Tibial nerve (tissue), 4 donors: ENCODE results near the gene SLC31A1. TPM values are rescaled to one million over a fixed set of nuclear protein-coding genes. Genes with fewer than 3 reads are reported as not detected.
A peak's percentile ranks its signal among the peaks of the same experiment; 100 is the strongest.

Experiments
- DNase-seq, 2 donors: peaks; one replicate each; pipeline ENCODE4 v3.0.0-alpha.2; 2019; ENCODE audit warnings: low spot score in 2 of 2
- H3K27ac ChIP-seq, 4 donors: fragments of 200-600 bp; sonication (generic) in 3 of 4; one replicate each; pipeline ENCODE4 v1.5.1; 2017 to 2019; ENCODE audit warnings: mild to moderate bottlenecking in 1 of 4
- H3K27me3 ChIP-seq, 2 donors: fragments of 200-600 bp; sonication (generic) in 1 of 2; one replicate each; pipeline versions ENCODE4 v1.5.1 to v1.6.0; 2017 to 2019
- H3K36me3 ChIP-seq, 3 donors: fragments of 200-600 bp; sonication (generic); one replicate each; pipeline ENCODE4 v1.5.1; 2018 to 2019
- H3K4me1 ChIP-seq, 4 donors: fragments of 200-600 bp; sonication (generic) in 3 of 4; one replicate each; pipeline ENCODE4 v1.5.1; 2017 to 2019
- H3K4me3 ChIP-seq, 4 donors: fragments of 200-600 bp; sonication (generic) in 3 of 4; one replicate each; pipeline ENCODE4 v1.5.1; 2017 to 2019; ENCODE audit warnings: mild to moderate bottlenecking in 1 of 4, moderate library complexity in 1 of 4
- H3K9me3 ChIP-seq, 4 donors: fragments of 200-600 bp; sonication (generic) in 3 of 4; one replicate each; pipeline ENCODE4 v1.5.1; 2017 to 2019
- EP300 ChIP-seq, 2 donors: sonication (generic); formaldehyde crosslinking; IDR thresholded peaks; one replicate each; pipeline ENCODE4 v1.6.1; 2017; ENCODE audit warnings: antibody characterized with exemption in 2 of 2, mild to moderate bottlenecking in 1 of 2
- POLR2A ChIP-seq, 2 donors: fragments of 450-650 bp; IDR thresholded peaks; one replicate each; pipeline ENCODE4 v1.6.1; 2017; ENCODE audit warnings: antibody characterized with exemption in 2 of 2, mild to moderate bottlenecking in 2 of 2, moderate library complexity in 2 of 2
- WGBS, 2 donors: methylation state at CpG; one replicate each; pipeline ENCODE4 v1.1.5; 2018; 5-methylcytosine and 5-hydroxymethylcytosine counted together
- total RNA-seq, 4 donors: library from RNA; depleted of rRNA; stranded (reverse); fragments of >200 nt; gene quantifications; one replicate each; pipeline ENCODE4 v1.1.0, GENCODE V29; 2016
- TF ChIP-seq, protein P1 (sequence below), 5 experiments: fragments of 200-600 bp in 3 of 5; fragments of 450-650 bp in 2 of 5; sonication (generic) in 3 of 5; IDR thresholded peaks; one replicate each; pipeline ENCODE4 v1.5.1; 2016 to 2019; ENCODE audit warnings: antibody characterized with exemption in 5 of 5, mild to moderate bottlenecking in 3 of 5, moderate library complexity in 2 of 5

The SLC31A1 gene
- total RNA-seq, 4 donors from 2014 or later = 6.5 to 12.9 (median 10.6) TPM

DNA sequence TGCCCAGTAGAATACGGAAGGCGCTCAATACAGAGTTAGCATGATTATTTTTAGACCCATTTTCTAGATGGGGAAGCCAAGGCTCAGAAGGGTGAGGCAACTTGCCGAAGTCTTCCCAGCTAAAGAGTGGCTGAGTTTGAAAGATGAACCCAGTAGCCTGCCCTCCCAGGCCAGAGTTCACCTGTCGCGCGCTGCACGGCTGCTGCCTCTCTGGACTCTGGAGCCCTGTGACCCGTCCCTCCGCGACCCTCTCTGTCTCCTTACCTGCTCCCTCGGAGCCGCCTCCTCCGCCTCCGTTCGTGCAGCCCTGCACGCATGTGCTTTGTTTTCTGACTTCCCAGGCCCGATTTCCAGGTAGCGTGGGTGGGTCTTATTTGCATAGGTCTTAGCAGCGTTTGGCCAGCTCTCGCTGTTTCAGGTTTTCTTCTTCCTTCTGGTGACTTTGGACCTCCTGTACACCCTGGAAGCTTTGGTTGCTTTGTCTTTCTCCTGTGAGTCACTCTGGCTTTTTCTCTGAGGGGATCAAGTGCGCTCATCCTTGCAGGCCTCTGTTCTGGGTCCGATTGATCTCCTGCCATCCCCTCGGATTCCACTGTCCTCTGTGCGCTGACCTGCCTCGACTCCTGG lies 81.6 kb downstream of the SLC31A1 start, which contains the start of gene RNF183:
RNF183 (minus strand) TSS at position 585 of the 627 bp plus-strand sequence. CDS start 5,192 bp downstream, outside the sequence.
- Histone ChIP-seq H3K4me1 (no peaks in the 10 kb centered on the region), H3K27me3 (no peaks in the 10 kb centered on the region), H3K27ac (no peak within 1 kb of the TSS), H3K9me3 (no peaks in the 10 kb centered on the region), H3K36me3 (no peaks in the 10 kb centered on the region), H3K4me3 (no peak within 1 kb of the TSS)
- no peak for DNase-seq
- TF ChIP-seq EP300 (IDR thresholded peaks at IDR 0.05) (no peak), POLR2A (IDR thresholded peaks at IDR 0.05) (no peak)
- TF ChIP-seq, protein P1, sequence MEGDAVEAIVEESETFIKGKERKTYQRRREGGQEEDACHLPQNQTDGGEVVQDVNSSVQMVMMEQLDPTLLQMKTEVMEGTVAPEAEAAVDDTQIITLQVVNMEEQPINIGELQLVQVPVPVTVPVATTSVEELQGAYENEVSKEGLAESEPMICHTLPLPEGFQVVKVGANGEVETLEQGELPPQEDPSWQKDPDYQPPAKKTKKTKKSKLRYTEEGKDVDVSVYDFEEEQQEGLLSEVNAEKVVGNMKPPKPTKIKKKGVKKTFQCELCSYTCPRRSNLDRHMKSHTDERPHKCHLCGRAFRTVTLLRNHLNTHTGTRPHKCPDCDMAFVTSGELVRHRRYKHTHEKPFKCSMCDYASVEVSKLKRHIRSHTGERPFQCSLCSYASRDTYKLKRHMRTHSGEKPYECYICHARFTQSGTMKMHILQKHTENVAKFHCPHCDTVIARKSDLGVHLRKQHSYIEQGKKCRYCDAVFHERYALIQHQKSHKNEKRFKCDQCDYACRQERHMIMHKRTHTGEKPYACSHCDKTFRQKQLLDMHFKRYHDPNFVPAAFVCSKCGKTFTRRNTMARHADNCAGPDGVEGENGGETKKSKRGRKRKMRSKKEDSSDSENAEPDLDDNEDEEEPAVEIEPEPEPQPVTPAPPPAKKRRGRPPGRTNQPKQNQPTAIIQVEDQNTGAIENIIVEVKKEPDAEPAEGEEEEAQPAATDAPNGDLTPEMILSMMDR (IDR thresholded peaks at IDR 0.05) = no peak
- 78 to 85% methylated on average over 25 of the region's 25 CpGs for WGBS, 2 donors

DNA sequence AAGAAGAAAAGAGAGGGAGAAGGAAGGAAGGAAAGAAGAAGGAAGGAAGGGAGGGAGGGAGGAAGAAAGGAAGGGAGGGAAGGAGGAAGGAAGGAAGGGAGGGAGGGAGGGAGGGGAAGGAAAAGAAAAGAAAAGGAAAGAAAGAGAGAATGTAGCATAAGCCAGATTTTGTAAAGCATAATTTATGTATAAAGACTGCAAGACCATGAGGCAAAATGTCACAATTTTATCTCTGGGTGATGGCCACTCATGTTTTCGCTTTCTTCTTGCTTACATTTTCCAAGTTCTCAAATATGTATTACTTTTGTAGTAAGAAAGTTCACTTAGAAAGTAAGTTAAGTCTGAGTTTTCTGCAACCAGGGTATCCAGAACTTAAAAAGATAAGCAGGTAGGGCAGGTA lies 85.2 kb downstream of the SLC31A1 start:
- Histone ChIP-seq H3K36me3 (no peaks in the 10 kb centered on the region), H3K9me3 (no peaks in the 10 kb centered on the region), H3K27me3 (no peaks in the 10 kb centered on the region), H3K4me1 (no peaks in the 10 kb centered on the region), H3K27ac (no peak overlapping the region), H3K4me3 (no peak overlapping the region)
- TF ChIP-seq, protein P1 (IDR thresholded peaks at IDR 0.05) = no peak
- TF ChIP-seq POLR2A (IDR thresholded peaks at IDR 0.05) = no peak
- no peak for TF ChIP-seq EP300 (IDR thresholded peaks at IDR 0.05)
- WGBS, 2 donors = 89 to 94% methylated on average over 1 of the region's 1 CpG
- no peak for DNase-seq

DNA sequence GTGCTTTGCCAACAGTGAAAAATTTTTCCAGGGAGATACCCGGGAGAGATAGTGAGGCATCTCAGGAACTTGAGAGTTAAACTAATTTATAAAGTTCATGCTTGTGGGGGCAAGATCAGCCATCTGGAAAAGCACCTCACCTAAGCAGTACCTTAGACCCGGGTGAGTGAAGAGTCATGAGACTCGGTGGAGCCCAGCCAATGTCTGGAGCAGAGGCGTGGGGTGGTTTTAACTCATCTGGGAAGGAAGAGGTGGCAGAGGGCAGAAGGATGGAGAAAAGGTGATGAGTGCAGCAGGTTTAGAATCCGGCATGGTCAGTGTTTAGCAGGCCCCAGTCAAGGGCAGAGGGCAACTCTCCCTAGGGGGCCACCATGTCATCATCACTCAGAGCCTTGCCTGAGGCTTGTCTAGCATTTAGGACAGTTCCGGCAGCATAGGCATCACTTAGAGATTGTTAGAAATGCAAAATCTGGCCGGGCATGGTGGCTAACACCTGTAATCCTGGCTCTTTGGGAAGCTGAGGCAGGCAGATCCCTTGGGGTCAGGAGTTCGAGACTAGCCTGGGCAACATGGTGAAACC lies 86.1 kb downstream of the SLC31A1 start:
- Histone ChIP-seq H3K4me1 (no peaks in the 10 kb centered on the region), H3K27me3 (no peaks in the 10 kb centered on the region), H3K9me3 (no peaks in the 10 kb centered on the region), H3K36me3 (no peaks in the 10 kb centered on the region), H3K4me3 (no peak overlapping the region), H3K27ac (no peak overlapping the region)
- TF ChIP-seq POLR2A (IDR thresholded peaks at IDR 0.05) (no peak), EP300 (IDR thresholded peaks at IDR 0.05) (no peak)
- TF ChIP-seq, protein P1 (IDR thresholded peaks at IDR 0.05) = no peak
- no peak for DNase-seq
- 51 to 63% methylated on average over 8 of the region's 8 CpGs for WGBS, 2 donors

DNA sequence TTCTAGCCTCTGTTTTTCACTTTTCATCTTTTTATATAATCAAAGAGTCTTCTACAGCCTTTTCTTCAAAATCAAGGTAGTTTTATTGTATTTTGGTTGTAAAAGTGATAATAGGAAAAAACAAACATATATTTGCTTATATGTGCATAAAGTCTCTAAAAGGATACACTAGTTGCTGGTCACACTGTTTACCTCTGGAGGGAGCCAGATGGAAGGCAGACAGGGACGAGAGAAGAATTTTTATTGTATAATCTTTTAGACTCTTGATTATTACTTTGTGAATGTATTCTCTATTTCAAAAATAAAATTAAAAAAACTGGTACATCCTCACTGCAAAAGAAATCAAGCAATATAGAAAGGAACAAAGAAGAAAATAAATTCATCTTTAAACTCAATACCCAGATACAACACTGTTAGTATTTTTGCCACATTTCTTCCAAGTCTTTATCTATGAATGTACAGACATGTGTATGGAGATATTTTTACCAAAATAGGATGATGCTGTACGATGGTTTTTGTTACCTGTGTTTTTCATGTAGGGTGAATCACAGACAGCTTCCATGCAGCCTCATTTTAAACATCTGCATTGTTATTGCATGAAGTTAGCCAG lies 88.0 kb downstream of the SLC31A1 start:
- H3K36me3 ChIP-seq = peaks cover 0 to 2% (median 0%) of the 10 kb centered on the region in 3 donors
- no peak overlapping the region for H3K27ac ChIP-seq
- H3K9me3 ChIP-seq = no peaks in the 10 kb centered on the region
- DNase-seq = peak in 1 of 2 donors; percentile 19
- H3K4me3 ChIP-seq = no peak overlapping the region
- WGBS, 2 donors = 6 to 10% methylated on average over 2 of the region's 2 CpGs
- H3K4me1 ChIP-seq = no peaks in the 10 kb centered on the region
- no peaks in the 10 kb centered on the region for H3K27me3 ChIP-seq
- TF ChIP-seq, protein P1 (IDR thresholded peaks at IDR 0.05) = peak; percentile 19 to 56 (median 38)
- no peak for TF ChIP-seq POLR2A (IDR thresholded peaks at IDR 0.05)
- no peak for TF ChIP-seq EP300 (IDR thresholded peaks at IDR 0.05)

DNA sequence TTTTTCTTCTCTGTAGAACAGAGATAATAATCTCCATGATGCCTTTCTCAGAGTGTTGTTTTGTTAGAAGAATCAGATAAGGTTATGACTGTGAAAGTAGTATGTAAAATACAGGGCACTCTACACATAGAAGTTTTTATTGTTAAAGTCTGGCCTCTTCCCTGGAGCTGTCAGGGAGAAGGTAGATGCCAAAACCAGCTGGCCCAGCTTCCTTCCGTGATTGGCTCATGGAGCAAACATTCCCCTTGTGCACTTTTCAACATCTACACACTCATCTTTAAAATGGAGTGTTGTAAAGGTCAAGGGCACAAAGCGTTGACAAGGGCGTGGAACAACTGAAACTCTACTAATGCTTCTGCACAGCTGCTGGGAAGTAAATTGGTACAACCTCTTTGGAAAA lies 89.2 kb downstream of the SLC31A1 start:
- WGBS, 2 donors = 49 to 53% methylated on average over 3 of the region's 3 CpGs
- H3K4me3 ChIP-seq = no peak overlapping the region
- no peak for DNase-seq
- no peaks in the 10 kb centered on the region for H3K4me1 ChIP-seq
- H3K27ac ChIP-seq = no peak overlapping the region
- H3K36me3 ChIP-seq = peaks cover 0 to 14% (median 0%) of the 10 kb centered on the region in 3 donors
- H3K27me3 ChIP-seq = no peaks in the 10 kb centered on the region
- TF ChIP-seq EP300 (IDR thresholded peaks at IDR 0.05) = no peak
- TF ChIP-seq POLR2A (IDR thresholded peaks at IDR 0.05) = no peak
- TF ChIP-seq, protein P1 (IDR thresholded peaks at IDR 0.05) = no peak
- no peaks in the 10 kb centered on the region for H3K9me3 ChIP-seq
